Mucosa of descending colon (tissue), 3 donors: ENCODE data around the gene SPTBN4. TPM values are rescaled to one million over a fixed set of nuclear protein-coding genes. Genes with fewer than 3 reads are reported as not detected.

ENCODE experiments used
- ATAC-seq: fragments of 200-7000 bp; cut with Tn5 transposase; one replicate; pipeline ENCODE4 v1.9.1; 2020; ENCODE audit warnings: mild to moderate bottlenecking, moderate library complexity
- DNase-seq, 3 donors: peaks; one replicate each; pipeline ENCODE4 v3.0.0-alpha.2; 2020
- H3K36me3 ChIP-seq: fragments of 200-600 bp; one replicate; pipeline ENCODE4 v1.8.0; 2021; ENCODE audit warnings: low read depth, mild to moderate bottlenecking
- H3K4me1 ChIP-seq: fragments of 200-600 bp; one replicate; pipeline ENCODE4 v1.8.0; 2021; ENCODE audit warnings: low read depth, mild to moderate bottlenecking
- H3K4me3 ChIP-seq: fragments of 200-600 bp; one replicate; pipeline ENCODE4 v1.8.0; 2021; ENCODE audit warnings: mild to moderate bottlenecking
- H3K9me3 ChIP-seq: fragments of 200-600 bp; one replicate; pipeline ENCODE4 v1.8.0; 2021; ENCODE audit warnings: mild to moderate bottlenecking
- intact Hi-C, 2 donors: fragments of 100-400 bp; cut with DNase I in 1 of 2; cut with micrococcal nuclease in 1 of 2; formaldehyde crosslinking; loops; one replicate each; pipeline versions ENCODE4 v1.11.0 to v1.11.1; 2022; cut with DNase I, micrococcal nuclease
- long read RNA-seq, 2 donors: library from polyadenylated mRNA; unstranded; transcript quantifications; one replicate each; pipeline ENCODE4 v2.0.0, GENCODE V29; 2019 to 2021
- total RNA-seq, 3 donors: library from RNA; stranded (reverse); fragmentation: NEBNext Ultra II Directional in 2 of 3; extraction: Animal tissue kit (Norgen Biotek cat#: 25700) in 2 of 3; gene quantifications; one replicate each; pipeline versions ENCODE4 v1.2.1 to v1.2.4, GENCODE V29; 2021 to 2023
- TF ChIP-seq, protein P1 (sequence below): fragments of 200-600 bp; IDR thresholded peaks from one replicate; pipeline ENCODE4 v1.8.0; 2022; ENCODE audit warnings: antibody characterized with exemption, mild to moderate bottlenecking
- donor health status: DM: no; HTN: no; CAD: no; lungs with moderate emphysema.
- donor health status: DM: no; HTN: no; CAD: no.
- donor health status: DM: no; HTN: yes; CAD: no.

The SPTBN4 gene
- 1 to 10 TPM in 1 of 3 donors, under 1 TPM in 2; 0.29 to 4.1 (median 0.82) TPM for total RNA-seq
- long read RNA-seq, donor 1, full-length matches to known transcripts = 1 of 11 reads
- long read RNA-seq, donor 1, partial matches to known transcripts = 5 of 11 reads
- long read RNA-seq, donor 1, other reads (novel, unspliced or antisense) = 5 of 11 reads
- long read RNA-seq, donor 2 = 0 reads

DNA sequence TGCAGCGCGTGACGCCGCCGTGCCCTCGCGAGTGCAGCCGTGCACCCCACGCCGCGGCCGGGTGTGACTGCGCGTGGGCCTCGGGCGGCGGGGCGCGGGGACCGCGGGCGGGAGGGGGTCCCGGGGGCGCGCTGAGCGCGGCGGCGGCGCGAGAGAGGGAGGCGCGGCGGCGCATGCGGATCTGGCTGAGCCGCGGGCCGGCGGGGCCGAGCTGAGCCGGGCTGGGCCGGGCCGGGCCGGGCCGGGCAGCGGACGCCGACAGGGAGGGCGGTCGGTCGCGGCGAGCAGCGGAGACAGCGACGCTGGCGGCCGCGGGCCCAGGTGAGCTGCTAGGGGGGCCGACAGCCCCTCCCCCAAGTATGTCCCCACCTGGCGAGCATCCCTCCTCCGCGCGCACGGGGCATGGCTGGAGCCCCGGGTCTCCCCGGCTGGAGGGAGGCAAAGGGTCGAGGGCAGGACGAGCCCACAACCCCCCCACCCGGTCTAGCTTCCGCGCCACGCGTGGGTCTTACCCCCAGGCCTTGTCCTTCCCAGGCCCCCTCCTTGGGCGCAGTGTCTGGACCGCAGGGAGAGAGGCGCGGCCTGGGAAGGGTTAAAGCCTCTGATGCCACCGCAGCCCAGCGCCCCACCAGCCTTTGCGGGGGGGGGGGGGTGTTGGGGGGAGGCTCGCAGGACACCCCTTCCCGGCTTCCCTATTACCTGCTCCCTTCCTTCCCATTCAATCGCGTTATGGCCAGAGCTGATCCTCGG lies at the start of gene SPTBN4:
TSS of gene SPTBN4 (plus strand) at position 17 of the 750 bp plus-strand sequence. CDS start 5,621 bp downstream, outside the sequence.
- Histone ChIP-seq H3K36me3 (peaks cover 4% of the 10 kb centered on the region), H3K4me3 (peak within 1 kb of the TSS; percentile 64), H3K9me3 (no peaks in the 10 kb centered on the region), H3K4me1 (peaks cover 24% of the 10 kb centered on the region)
- DNase-seq = peak in 2 of 3 donors; percentile 49 to 64
- intact Hi-C loops = no loop called here
- no peak for ATAC-seq
- TF ChIP-seq, protein P1, sequence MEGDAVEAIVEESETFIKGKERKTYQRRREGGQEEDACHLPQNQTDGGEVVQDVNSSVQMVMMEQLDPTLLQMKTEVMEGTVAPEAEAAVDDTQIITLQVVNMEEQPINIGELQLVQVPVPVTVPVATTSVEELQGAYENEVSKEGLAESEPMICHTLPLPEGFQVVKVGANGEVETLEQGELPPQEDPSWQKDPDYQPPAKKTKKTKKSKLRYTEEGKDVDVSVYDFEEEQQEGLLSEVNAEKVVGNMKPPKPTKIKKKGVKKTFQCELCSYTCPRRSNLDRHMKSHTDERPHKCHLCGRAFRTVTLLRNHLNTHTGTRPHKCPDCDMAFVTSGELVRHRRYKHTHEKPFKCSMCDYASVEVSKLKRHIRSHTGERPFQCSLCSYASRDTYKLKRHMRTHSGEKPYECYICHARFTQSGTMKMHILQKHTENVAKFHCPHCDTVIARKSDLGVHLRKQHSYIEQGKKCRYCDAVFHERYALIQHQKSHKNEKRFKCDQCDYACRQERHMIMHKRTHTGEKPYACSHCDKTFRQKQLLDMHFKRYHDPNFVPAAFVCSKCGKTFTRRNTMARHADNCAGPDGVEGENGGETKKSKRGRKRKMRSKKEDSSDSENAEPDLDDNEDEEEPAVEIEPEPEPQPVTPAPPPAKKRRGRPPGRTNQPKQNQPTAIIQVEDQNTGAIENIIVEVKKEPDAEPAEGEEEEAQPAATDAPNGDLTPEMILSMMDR = no peak

DNA sequence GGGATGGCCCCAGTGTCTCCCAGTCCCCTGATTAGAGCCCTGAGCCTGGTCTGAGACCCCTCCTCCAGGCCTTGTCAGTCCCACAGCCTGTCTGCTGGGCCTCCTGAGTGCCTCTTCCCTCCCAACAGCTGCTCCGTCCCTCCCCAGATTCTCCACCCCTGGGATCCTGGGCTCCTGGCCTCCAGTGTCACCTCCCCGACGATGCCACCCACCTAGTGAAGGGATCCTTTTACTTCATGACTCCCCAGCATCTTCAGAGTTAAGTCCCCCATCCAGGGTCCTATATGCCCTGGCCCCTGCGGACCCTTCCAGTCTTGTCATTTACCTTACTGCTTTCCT lies 49.2 kb upstream of the SPTBN4 start:
- H3K36me3 ChIP-seq = no peaks in the 10 kb centered on the region
- DNase-seq (no peak), ATAC-seq (no peak)
- TF ChIP-seq, protein P1 = no peak
- H3K4me3 ChIP-seq = no peak overlapping the region
- H3K9me3 ChIP-seq = no peaks in the 10 kb centered on the region
- intact Hi-C loops = no loop called here
- H3K4me1 ChIP-seq = peaks cover 6% of the 10 kb centered on the region

DNA sequence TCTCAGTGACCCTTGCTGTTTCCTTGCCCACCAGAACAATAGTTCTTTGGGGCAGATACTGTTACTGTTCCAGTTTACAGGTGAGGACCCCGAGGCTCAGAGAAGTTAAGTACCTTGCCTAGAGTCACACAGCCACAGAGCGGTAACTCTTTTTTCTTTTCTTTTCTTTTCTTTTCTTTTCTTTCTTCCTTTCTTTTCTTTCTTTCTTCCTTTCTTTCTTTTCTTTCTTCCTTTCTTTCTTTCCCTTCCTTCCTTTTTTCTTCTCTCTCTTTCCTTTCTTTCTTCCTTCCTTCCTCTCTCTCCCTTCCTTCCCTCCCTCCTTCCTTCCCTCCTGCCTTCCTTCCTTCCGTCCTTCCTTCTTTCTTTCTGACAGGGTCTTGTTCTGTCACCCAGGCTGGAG lies 48.8 kb upstream of the SPTBN4 start:
- intact Hi-C loops = no loop called here

DNA sequence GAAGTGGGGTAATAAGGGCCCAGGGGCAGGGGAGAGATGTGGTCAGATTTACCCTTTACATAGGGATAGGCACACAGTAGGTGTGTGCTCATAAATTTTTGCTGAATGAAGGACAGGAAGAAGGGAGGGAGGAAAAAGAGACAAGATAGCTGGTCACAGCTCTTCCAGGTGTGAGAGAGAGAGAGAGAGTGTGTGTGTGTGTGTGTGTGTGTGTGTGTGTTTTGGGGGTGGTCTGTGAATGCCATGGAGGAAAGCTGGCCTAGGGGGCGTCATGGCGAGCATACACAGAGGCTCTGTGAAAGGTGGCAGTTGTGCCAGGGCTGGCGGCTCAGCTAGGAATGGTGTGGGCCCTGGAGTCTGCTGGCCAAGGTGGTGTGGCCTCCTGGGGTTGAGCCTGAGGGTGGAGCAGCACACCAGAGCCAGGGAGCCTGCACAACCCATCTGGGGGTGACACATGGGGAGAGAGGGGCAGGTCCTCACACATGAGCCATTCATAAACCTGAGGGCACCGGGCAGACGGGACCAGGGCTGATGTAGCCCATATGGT lies 47.7 kb upstream of the SPTBN4 start:
- Histone ChIP-seq H3K4me3 (no peak overlapping the region), H3K36me3 (no peaks in the 10 kb centered on the region), H3K4me1 (peaks cover 13% of the 10 kb centered on the region), H3K9me3 (no peaks in the 10 kb centered on the region)
- intact Hi-C loops = no loop called here
- TF ChIP-seq, protein P1 = no peak
- ATAC-seq = no peak
- DNase-seq = no peak

More for the DNA sequence above, 48.8 kb upstream of the SPTBN4 start:
- ATAC-seq = no peak
- Histone ChIP-seq H3K36me3 (no peaks in the 10 kb centered on the region), H3K4me1 (peaks cover 6% of the 10 kb centered on the region), H3K4me3 (no peak overlapping the region), H3K9me3 (no peaks in the 10 kb centered on the region)
- no peak for DNase-seq
- TF ChIP-seq, protein P1 = no peak

DNA sequence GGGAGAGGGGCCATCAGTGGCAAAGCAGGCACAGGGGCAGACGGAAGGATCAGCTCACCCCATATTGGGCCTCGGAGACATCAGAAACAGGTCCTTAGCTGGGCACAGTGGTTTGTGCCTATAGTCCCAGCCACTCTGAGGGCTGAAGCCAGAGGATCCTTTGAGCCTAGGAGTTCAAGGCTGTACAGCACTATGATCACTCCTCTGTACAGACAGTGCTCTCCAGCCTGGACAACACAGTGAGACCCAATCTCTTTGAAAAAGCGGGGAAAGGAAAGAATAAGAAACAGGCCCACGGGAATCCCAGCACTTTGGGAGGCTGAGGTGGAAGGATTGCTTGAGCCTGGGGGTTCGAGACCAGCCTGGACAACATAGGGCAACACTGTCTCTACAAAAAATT lies 47.0 kb upstream of the SPTBN4 start:
- Histone ChIP-seq H3K36me3 (no peaks in the 10 kb centered on the region), H3K9me3 (no peaks in the 10 kb centered on the region), H3K4me1 (peaks cover 18% of the 10 kb centered on the region), H3K4me3 (no peak overlapping the region)
- no peak for DNase-seq
- TF ChIP-seq, protein P1 = no peak
- ATAC-seq = no peak
- intact Hi-C loops = no loop called here
